ENCODE results near the gene TGFBR2.

Gene TGFBR2

GRCh38 chr3:30640851-30641250, 34.5 kb downstream of the TGFBR2 start:
- no peak overlapping the region for H3K4me3 ChIP-seq (ENCODE audit: low read depth, low read length)
- H2BK120ac ChIP-seq (ENCODE audit: insufficient read depth, low read length, poor library complexity), result no peak overlapping the region
- H4K91ac ChIP-seq (ENCODE audit: low read depth, low read length), result no peak overlapping the region
- no peaks in the 10 kb centered on the region for H3K27me3 ChIP-seq (ENCODE audit: insufficient read depth, low read length)
- no peak overlapping the region for H2BK5ac ChIP-seq (ENCODE audit: low read depth, low read length, poor library complexity)
- H4K12ac ChIP-seq (ENCODE audit: low read depth, low read length), result no peak overlapping the region
- no peak overlapping the region for H3K9ac ChIP-seq (ENCODE audit: low read length)
- DNase-seq, result no peak
- no peak overlapping the region for H2AK5ac ChIP-seq (ENCODE audit: low read length)
- no peak overlapping the region for H3K14ac ChIP-seq (ENCODE audit: low read length)
- no peak overlapping the region for H4K8ac ChIP-seq (ENCODE audit: low read depth, low read length)
- H2AFZ ChIP-seq (ENCODE audit: insufficient read depth, low read length, poor library complexity), result no peak overlapping the region
- no peak overlapping the region for H3K23ac ChIP-seq (ENCODE audit: low read length)
- H3K36me3 ChIP-seq (ENCODE audit: control insufficient read depth in 1 of 2, insufficient read depth in 2 of 2, low read length in 2 of 2), result peaks cover 2 to 9% of the 10 kb centered on the region in 2 experiments
- H3K18ac ChIP-seq (ENCODE audit: low read length), result no peak overlapping the region
- H3K9me3 ChIP-seq (ENCODE audit: insufficient read depth, low read depth, low read length), result no peaks in the 10 kb centered on the region
- no peak overlapping the region for H3K27ac ChIP-seq (ENCODE audit: low read depth, low read length)
- no peaks in the 10 kb centered on the region for H3K79me2 ChIP-seq (ENCODE audit: control insufficient read depth, insufficient read depth, low read length, poor library complexity)
- no peaks in the 10 kb centered on the region for H3K4me1 ChIP-seq (ENCODE audit: control insufficient read depth in 1 of 2, insufficient read depth in 2 of 2, low read length in 2 of 2)
- H3K4ac ChIP-seq (ENCODE audit: low read depth, low read length), result no peak overlapping the region
- no peak overlapping the region for H2BK12ac ChIP-seq (ENCODE audit: low read length)
- 100% methylated on average over 1 of the region's 5 CpGs for WGBS (ENCODE audit: extremely low coverage, insufficient coverage, insufficient read length)
- H3K4me2 ChIP-seq (ENCODE audit: low read length), result no peak overlapping the region
- H3K79me1 ChIP-seq (ENCODE audit: low read length), result no peaks in the 10 kb centered on the region

GRCh38 chr3:30641416-30642251, 35.2 kb downstream of the TGFBR2 start:
- Histone ChIP-seq H3K79me1 (ENCODE audit: low read length) (no peaks in the 10 kb centered on the region), H3K9me3 (ENCODE audit: insufficient read depth, low read depth, low read length) (no peaks in the 10 kb centered on the region), H3K27ac (ENCODE audit: low read depth, low read length) (no peak overlapping the region), H3K18ac (ENCODE audit: low read length) (no peak overlapping the region), H3K14ac (ENCODE audit: low read length) (no peak overlapping the region), H3K9ac (ENCODE audit: low read length) (no peak overlapping the region), H2AFZ (ENCODE audit: insufficient read depth, low read length, poor library complexity) (no peak overlapping the region), H4K91ac (ENCODE audit: low read depth, low read length) (no peak overlapping the region), H2AK5ac (ENCODE audit: low read length) (no peak overlapping the region), H3K27me3 (ENCODE audit: insufficient read depth, low read length) (no peaks in the 10 kb centered on the region), H3K4me1 (ENCODE audit: control insufficient read depth in 1 of 2, insufficient read depth in 2 of 2, low read length in 2 of 2) (no peaks in the 10 kb centered on the region), H2BK5ac (ENCODE audit: low read depth, low read length, poor library complexity) (no peak overlapping the region), H3K4me2 (ENCODE audit: low read length) (no peak overlapping the region), H3K4me3 (ENCODE audit: low read depth, low read length) (no peak overlapping the region), H3K4ac (ENCODE audit: low read depth, low read length) (peak overlapping the region; percentile 14), H3K79me2 (ENCODE audit: control insufficient read depth, insufficient read depth, low read length, poor library complexity) (no peaks in the 10 kb centered on the region), H4K8ac (ENCODE audit: low read depth, low read length) (no peak overlapping the region), H2BK12ac (ENCODE audit: low read length) (no peak overlapping the region), H3K36me3 (ENCODE audit: control insufficient read depth in 1 of 2, insufficient read depth in 2 of 2, low read length in 2 of 2) (peaks cover 2 to 12% of the 10 kb centered on the region in 2 experiments), H2BK120ac (ENCODE audit: insufficient read depth, low read length, poor library complexity) (no peak overlapping the region), H3K23ac (ENCODE audit: low read length) (no peak overlapping the region), H4K12ac (ENCODE audit: low read depth, low read length) (no peak overlapping the region)
- WGBS (ENCODE audit: extremely low coverage, insufficient coverage, insufficient read length), result no CpG with 5 or more reads among the region's 7 CpGs
- no peak for DNase-seq

- Histone ChIP-seq H4K91ac (ENCODE audit: low read depth, low read length) (no peak overlapping the region), H2BK12ac (ENCODE audit: low read length) (no peak overlapping the region), H3K4ac (ENCODE audit: low read depth, low read length) (peak overlapping the region; percentile 49), H3K79me2 (ENCODE audit: control insufficient read depth, insufficient read depth, low read length, poor library complexity) (no peaks in the 10 kb centered on the region), H2BK5ac (ENCODE audit: low read depth, low read length, poor library complexity) (no peak overlapping the region), H3K4me2 (ENCODE audit: low read length) (no peak overlapping the region), H2BK120ac (ENCODE audit: insufficient read depth, low read length, poor library complexity) (no peak overlapping the region), H4K8ac (ENCODE audit: low read depth, low read length) (no peak overlapping the region), H3K18ac (ENCODE audit: low read length) (no peak overlapping the region), H3K14ac (ENCODE audit: low read length) (no peak overlapping the region), H3K36me3 (ENCODE audit: control insufficient read depth in 1 of 2, insufficient read depth in 2 of 2, low read length in 2 of 2) (peaks cover 0 to 17% of the 10 kb centered on the region in 2 experiments), H3K27ac (ENCODE audit: low read depth, low read length) (no peak overlapping the region), H3K9me3 (ENCODE audit: insufficient read depth, low read depth, low read length) (no peaks in the 10 kb centered on the region), H3K79me1 (ENCODE audit: low read length) (no peaks in the 10 kb centered on the region), H4K12ac (ENCODE audit: low read depth, low read length) (no peak overlapping the region), H3K23ac (ENCODE audit: low read length) (no peak overlapping the region), H3K9ac (ENCODE audit: low read length) (no peak overlapping the region), H3K27me3 (ENCODE audit: insufficient read depth, low read length) (no peaks in the 10 kb centered on the region), H2AFZ (ENCODE audit: insufficient read depth, low read length, poor library complexity) (no peak overlapping the region), H2AK5ac (ENCODE audit: low read length) (no peak overlapping the region), H3K4me3 (ENCODE audit: low read depth, low read length) (no peak overlapping the region), H3K4me1 (ENCODE audit: control insufficient read depth in 1 of 2, insufficient read depth in 2 of 2, low read length in 2 of 2) (no peaks in the 10 kb centered on the region)
- WGBS (ENCODE audit: extremely low coverage, insufficient coverage, insufficient read length), result no CpG with 5 or more reads among the region's 4 CpGs
- DNase-seq, result no peak
Measured at GRCh38 chr3:30642849-30643361, 36.5 kb downstream of the TGFBR2 start.

GRCh38 chr3:30643763-30644462, 37.5 kb downstream of the TGFBR2 start:
- no peak overlapping the region for H4K8ac ChIP-seq (ENCODE audit: low read depth, low read length)
- H3K36me3 ChIP-seq (ENCODE audit: control insufficient read depth in 1 of 2, insufficient read depth in 2 of 2, low read length in 2 of 2), result peaks cover 0 to 26% of the 10 kb centered on the region in 2 experiments
- WGBS (ENCODE audit: extremely low coverage, insufficient coverage, insufficient read length), result no CpG with 5 or more reads among the region's 7 CpGs
- H3K4ac ChIP-seq (ENCODE audit: low read depth, low read length), result no peak overlapping the region
- no peaks in the 10 kb centered on the region for H3K79me1 ChIP-seq (ENCODE audit: low read length)
- no peaks in the 10 kb centered on the region for H3K27me3 ChIP-seq (ENCODE audit: insufficient read depth, low read length)
- H2BK120ac ChIP-seq (ENCODE audit: insufficient read depth, low read length, poor library complexity), result no peak overlapping the region
- no peak overlapping the region for H3K14ac ChIP-seq (ENCODE audit: low read length)
- H3K4me2 ChIP-seq (ENCODE audit: low read length), result no peak overlapping the region
- no peak overlapping the region for H3K18ac ChIP-seq (ENCODE audit: low read length)
- no peak overlapping the region for H3K27ac ChIP-seq (ENCODE audit: low read depth, low read length)
- H4K12ac ChIP-seq (ENCODE audit: low read depth, low read length), result no peak overlapping the region
- H2BK12ac ChIP-seq (ENCODE audit: low read length), result no peak overlapping the region
- H2AFZ ChIP-seq (ENCODE audit: insufficient read depth, low read length, poor library complexity), result no peak overlapping the region
- H2BK5ac ChIP-seq (ENCODE audit: low read depth, low read length, poor library complexity), result no peak overlapping the region
- H3K4me1 ChIP-seq (ENCODE audit: control insufficient read depth in 1 of 2, insufficient read depth in 2 of 2, low read length in 2 of 2), result peaks cover 2% of the 10 kb centered on the region in 2 experiments
- no peaks in the 10 kb centered on the region for H3K79me2 ChIP-seq (ENCODE audit: control insufficient read depth, insufficient read depth, low read length, poor library complexity)
- no peak overlapping the region for H3K9ac ChIP-seq (ENCODE audit: low read length)
- H3K9me3 ChIP-seq (ENCODE audit: insufficient read depth, low read depth, low read length), result no peaks in the 10 kb centered on the region
- H3K23ac ChIP-seq (ENCODE audit: low read length), result no peak overlapping the region
- H3K4me3 ChIP-seq (ENCODE audit: low read depth, low read length), result no peak overlapping the region
- no peak overlapping the region for H2AK5ac ChIP-seq (ENCODE audit: low read length)
- no peak for DNase-seq
- H4K91ac ChIP-seq (ENCODE audit: low read depth, low read length), result no peak overlapping the region
